T47D (cell line): Measurements from ENCODE around the gene TMEM52.
A peak's percentile ranks its signal among the peaks of the same experiment; 100 is the strongest.

ENCODE experiments used
- DNase-seq, 2 experiments: peaks; one replicate each; pipeline versions ENCODE4 v3.0.0 to v3.0.0-alpha.2; 2011 to 2012; ENCODE audit warnings: low read depth in 1 of 2, low spot score in 1 of 2
- JUND ChIP-seq: IDR thresholded peaks from 2 replicates; pipeline ENCODE4 v1.6.1; 2012; ENCODE audit warnings: low read depth
- in situ Hi-C: cut with HindIII; loops from 2 replicates; pipeline ENCODE4 v1.10.0; 2016; ENCODE audit warnings: low sequenced_read_pairs, low pct_unique_long_range_greater_than_20kb

TMEM52 gene

GRCh38 chr1:1920608-1921458 is 1.8 kb upstream of the TMEM52 start:
- in situ Hi-C loops: no loop called here
- no peak for TF ChIP-seq JUND
- no peak for DNase-seq

- in situ Hi-C loops: no loop called here
- TF ChIP-seq JUND: no peak
- no peak for DNase-seq
These were observed 1.1 kb upstream of the TMEM52 start for GRCh38 chr1:1920057-1920607.

- no peak for TF ChIP-seq JUND
- in situ Hi-C loops: no loop called here
- peak; percentile 96 to 97 for DNase-seq
These were observed 401 bp upstream of the TMEM52 start for GRCh38 chr1:1919304-1920056.

GRCh38 chr1:1917995-1918900 is 831 bp downstream of the TMEM52 start:
- DNase-seq: no peak
- TF ChIP-seq JUND: no peak
- in situ Hi-C loops: no loop called here

GRCh38 chr1:1917304-1917976 is 1.6 kb downstream of the TMEM52 start:
- TF ChIP-seq JUND: no peak
- in situ Hi-C loops: no loop called here
- DNase-seq: no peak

GRCh38 chr1:1916851-1917251 is 2.2 kb downstream of the TMEM52 start:
- DNase-seq: no peak
- in situ Hi-C loops: no loop called here
- TF ChIP-seq JUND: no peak

- DNase-seq: no peak
- in situ Hi-C loops: no loop called here
These were observed 2.9 kb downstream of the TMEM52 start for GRCh38 chr1:1915911-1916840.

GRCh38 chr1:1914971-1915692 is 3.9 kb downstream of the TMEM52 start, which contains the start of gene CALML6:
CALML6 (plus strand) TSS chr1:1915260; CDS start chr1:1915281, 21 bp downstream.
- no peak for TF ChIP-seq JUND
- in situ Hi-C loops: no loop called here
- no peak for DNase-seq

More at GRCh38 chr1:1915911-1916840, 2.9 kb downstream of the TMEM52 start:
- TF ChIP-seq JUND: no peak

GRCh38 chr1:1914101-1914970 is 4.7 kb downstream of the TMEM52 start:
- TF ChIP-seq JUND: no peak
- no peak for DNase-seq
- in situ Hi-C loops: no loop called here
